ENCODE data around the gene RPP25L. TPM values are rescaled to one million over a fixed set of nuclear protein-coding genes. Genes with fewer than 3 reads are reported as not detected.
A peak's percentile ranks its signal among the peaks of the same experiment; 100 is the strongest.

Gene RPP25L
- total and polyA plus RNA-seq, 9 of the 15 experiments (the other 6 are each of a cell fraction or from before 2014, with no cell fraction given): 16.3 to 43.7 (median 29.0) TPM

DNA sequence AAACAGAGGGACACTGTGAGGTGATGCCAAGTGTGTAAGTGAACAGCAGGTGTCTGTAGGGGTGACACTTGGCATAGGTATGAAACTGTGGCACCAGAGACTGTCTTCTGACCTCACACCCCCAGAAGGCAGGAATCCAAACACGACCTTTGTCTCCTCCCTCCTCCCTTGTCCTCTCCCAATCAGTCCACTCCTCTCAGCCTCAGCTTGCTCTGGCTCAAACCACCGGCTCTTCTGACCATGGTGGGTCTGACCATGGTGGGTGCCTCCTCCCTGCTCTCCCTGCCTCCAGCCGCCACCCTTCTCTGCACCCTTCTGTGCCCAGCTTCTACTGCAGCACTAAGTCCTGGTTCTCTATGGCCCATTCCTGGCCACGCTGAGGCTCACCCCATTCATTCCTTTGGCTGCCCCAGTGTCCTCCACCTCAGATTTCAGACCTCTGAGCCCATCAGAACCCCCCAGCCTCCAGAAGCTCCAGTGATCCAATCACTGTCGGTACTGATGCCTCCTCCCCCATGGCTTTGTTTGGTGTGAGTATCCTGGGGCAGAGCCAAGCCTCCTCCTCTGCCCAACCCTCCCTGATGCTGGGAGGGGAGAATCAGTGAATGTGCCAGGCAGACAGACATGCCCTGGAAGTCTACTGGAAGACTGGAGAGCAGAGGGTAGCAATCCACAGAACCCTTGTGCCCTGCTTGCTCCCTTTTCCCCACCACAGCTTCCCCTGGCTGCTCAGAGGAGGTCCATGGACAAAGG is 18.7 kb upstream of the RPP25L start (continued):
- TF ChIP-seq SLC30A9 (CRISPR knock-in tag; IDR thresholded peaks at IDR 0.05) (no peak), SMAD3 (CRISPR knock-in tag; conservative IDR thresholded peaks at IDR 0.05) (no peak)
- TF ChIP-seq, protein P1, sequence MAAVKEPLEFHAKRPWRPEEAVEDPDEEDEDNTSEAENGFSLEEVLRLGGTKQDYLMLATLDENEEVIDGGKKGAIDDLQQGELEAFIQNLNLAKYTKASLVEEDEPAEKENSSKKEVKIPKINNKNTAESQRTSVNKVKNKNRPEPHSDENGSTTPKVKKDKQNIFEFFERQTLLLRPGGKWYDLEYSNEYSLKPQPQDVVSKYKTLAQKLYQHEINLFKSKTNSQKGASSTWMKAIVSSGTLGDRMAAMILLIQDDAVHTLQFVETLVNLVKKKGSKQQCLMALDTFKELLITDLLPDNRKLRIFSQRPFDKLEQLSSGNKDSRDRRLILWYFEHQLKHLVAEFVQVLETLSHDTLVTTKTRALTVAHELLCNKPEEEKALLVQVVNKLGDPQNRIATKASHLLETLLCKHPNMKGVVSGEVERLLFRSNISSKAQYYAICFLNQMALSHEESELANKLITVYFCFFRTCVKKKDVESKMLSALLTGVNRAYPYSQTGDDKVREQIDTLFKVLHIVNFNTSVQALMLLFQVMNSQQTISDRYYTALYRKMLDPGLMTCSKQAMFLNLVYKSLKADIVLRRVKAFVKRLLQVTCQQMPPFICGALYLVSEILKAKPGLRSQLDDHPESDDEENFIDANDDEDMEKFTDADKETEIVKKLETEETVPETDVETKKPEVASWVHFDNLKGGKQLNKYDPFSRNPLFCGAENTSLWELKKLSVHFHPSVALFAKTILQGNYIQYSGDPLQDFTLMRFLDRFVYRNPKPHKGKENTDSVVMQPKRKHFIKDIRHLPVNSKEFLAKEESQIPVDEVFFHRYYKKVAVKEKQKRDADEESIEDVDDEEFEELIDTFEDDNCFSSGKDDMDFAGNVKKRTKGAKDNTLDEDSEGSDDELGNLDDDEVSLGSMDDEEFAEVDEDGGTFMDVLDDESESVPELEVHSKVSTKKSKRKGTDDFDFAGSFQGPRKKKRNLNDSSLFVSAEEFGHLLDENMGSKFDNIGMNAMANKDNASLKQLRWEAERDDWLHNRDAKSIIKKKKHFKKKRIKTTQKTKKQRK (IDR thresholded peaks at IDR 0.05; ENCODE audit: borderline replicate concordance, low read depth, low read length): no peak

DNA sequence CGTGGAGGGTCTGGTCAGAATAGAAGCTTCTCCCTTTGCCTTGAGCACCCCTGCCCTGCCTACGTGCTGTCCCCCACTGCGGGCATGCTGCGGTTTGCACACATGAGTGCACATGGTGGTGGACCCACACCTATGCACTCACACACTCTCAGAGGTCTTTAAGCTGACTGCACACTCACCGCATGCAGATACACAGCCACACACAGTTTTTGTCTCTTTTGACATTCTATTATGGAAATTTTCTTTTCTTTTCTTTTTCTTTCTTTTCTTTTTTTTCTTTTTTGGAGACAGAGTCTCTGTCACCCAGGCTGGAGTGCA is 17.6 kb upstream of the RPP25L start:
- H3K9me1 ChIP-seq (ENCODE audit: control insufficient read depth, insufficient read depth, low read length): no peaks in the 10 kb centered on the region
- ChIA-PET CTCF (ENCODE audit: low intra/inter-chr PET ratio) (no interaction called here), POLR2A (no interaction called here)
- FAIRE-seq (no peak), DNase-seq (ENCODE audit: extremely low read depth in 1 of 4, low spot score in 3 of 4) (no peak), ATAC-seq (no peak)
- H3K36me3 ChIP-seq (ENCODE audit: control insufficient read depth, insufficient read depth, low read length): no peaks in the 10 kb centered on the region
- no peak overlapping the region for H3K4me3 ChIP-seq
- H4K20me1 ChIP-seq (replicated peaks; ENCODE audit: control insufficient read depth, insufficient read depth, low read length): 0 out of 2 replicates have a peak, but pooled peaks cover 4% of the 10 kb centered on the region
- H3K27me3 ChIP-seq (ENCODE audit: control insufficient read depth in 2 of 2, insufficient read depth in 2 of 2, low read length in 2 of 2): peaks cover 14 to 55% of the 10 kb centered on the region in 2 experiments; a peak in 4 of 5 replicates
- H3K27ac ChIP-seq (ENCODE audit: extremely low read depth, low read depth, low read length): no peak overlapping the region
- WGBS (ENCODE audit: insufficient coverage, low coverage, missing lambda C conversion rate): 3% methylated on average over 5 of the region's 5 CpGs
- no peak overlapping the region for H3K9ac ChIP-seq (ENCODE audit: insufficient read depth in 1 of 2, low read depth in 2 of 2, low read length in 2 of 2)
- intact Hi-C loops (cut with micrococcal nuclease) (no loop called here), in situ Hi-C loops (cut with MboI) (no loop called here)
- H3K79me2 ChIP-seq (ENCODE audit: control insufficient read depth, insufficient read depth, low read length): no peaks in the 10 kb centered on the region
- BruUV-seq (replicated peaks): no TSS peak
- H3K4me1 ChIP-seq (replicated peaks in 1 of 2; ENCODE audit: control insufficient read depth in 2 of 2, insufficient read depth in 2 of 2, low read length in 2 of 2): peaks cover 0 to 19% of the 10 kb centered on the region in 2 experiments; a peak in 4 of 5 replicates
- peak overlapping the region; percentile 41; the same call in 1 of the 2 replicates for H3K4me2 ChIP-seq (ENCODE audit: insufficient read depth, low read length)
- no peaks in the 10 kb centered on the region for H3K9me3 ChIP-seq (replicated peaks; ENCODE audit: control insufficient read depth, insufficient read depth, low read depth, low read length)
- no peak overlapping the region for H2AFZ ChIP-seq (ENCODE audit: low read depth, low read length)
- TF ChIP-seq SLC30A9 (CRISPR knock-in tag; IDR thresholded peaks at IDR 0.05) (no peak), JUNB (CRISPR knock-in tag; conservative IDR thresholded peaks at IDR 0.05) (no peak), MAFK (IDR thresholded peaks at IDR 0.05; ENCODE audit: low read length) (no peak), ZNF584 (CRISPR knock-in tag; IDR thresholded peaks at IDR 0.05; ENCODE audit: low read depth) (no peak), CREBBP (IDR thresholded peaks at IDR 0.05; ENCODE audit: low read depth, low read length) (no peak), KAT7 (CRISPR knock-in tag; IDR thresholded peaks at IDR 0.05; ENCODE audit: borderline replicate concordance) (no peak), ZNF143 (CRISPR knock-in tag; IDR thresholded peaks at IDR 0.05) (no peak), SMAD3 (CRISPR knock-in tag; conservative IDR thresholded peaks at IDR 0.05) (no peak), RB1 (IDR thresholded peaks at IDR 0.05; ENCODE audit: low read depth) (no peak), SOX6 (IDR thresholded peaks at IDR 0.05) (no peak), MYC (IDR thresholded peaks at IDR 0.05; ENCODE audit: low read depth, low read length) (no peak), MYC (CRISPR knock-in tag; IDR thresholded peaks at IDR 0.05; ENCODE audit: borderline replicate concordance, low read depth) (no peak)
- TF ChIP-seq, protein P2, sequence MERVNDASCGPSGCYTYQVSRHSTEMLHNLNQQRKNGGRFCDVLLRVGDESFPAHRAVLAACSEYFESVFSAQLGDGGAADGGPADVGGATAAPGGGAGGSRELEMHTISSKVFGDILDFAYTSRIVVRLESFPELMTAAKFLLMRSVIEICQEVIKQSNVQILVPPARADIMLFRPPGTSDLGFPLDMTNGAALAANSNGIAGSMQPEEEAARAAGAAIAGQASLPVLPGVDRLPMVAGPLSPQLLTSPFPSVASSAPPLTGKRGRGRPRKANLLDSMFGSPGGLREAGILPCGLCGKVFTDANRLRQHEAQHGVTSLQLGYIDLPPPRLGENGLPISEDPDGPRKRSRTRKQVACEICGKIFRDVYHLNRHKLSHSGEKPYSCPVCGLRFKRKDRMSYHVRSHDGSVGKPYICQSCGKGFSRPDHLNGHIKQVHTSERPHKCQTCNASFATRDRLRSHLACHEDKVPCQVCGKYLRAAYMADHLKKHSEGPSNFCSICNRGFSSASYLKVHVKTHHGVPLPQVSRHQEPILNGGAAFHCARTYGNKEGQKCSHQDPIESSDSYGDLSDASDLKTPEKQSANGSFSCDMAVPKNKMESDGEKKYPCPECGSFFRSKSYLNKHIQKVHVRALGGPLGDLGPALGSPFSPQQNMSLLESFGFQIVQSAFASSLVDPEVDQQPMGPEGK (CRISPR knock-in tag; IDR thresholded peaks at IDR 0.05; ENCODE audit: borderline replicate concordance): no peak
- TF ChIP-seq, protein P3, sequence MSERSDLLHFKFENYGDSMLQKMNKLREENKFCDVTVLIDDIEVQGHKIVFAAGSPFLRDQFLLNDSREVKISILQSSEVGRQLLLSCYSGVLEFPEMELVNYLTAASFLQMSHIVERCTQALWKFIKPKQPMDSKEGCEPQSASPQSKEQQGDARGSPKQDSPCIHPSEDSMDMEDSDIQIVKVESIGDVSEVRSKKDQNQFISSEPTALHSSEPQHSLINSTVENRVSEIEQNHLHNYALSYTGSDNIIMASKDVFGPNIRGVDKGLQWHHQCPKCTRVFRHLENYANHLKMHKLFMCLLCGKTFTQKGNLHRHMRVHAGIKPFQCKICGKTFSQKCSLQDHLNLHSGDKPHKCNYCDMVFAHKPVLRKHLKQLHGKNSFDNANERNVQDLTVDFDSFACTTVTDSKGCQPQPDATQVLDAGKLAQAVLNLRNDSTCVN (CRISPR knock-in tag; IDR thresholded peaks at IDR 0.05): no peak

All from K562 (cell line).